Measurements from ENCODE around the gene MASTL. TPM values are rescaled to one million over a fixed set of nuclear protein-coding genes. Genes with fewer than 3 reads are reported as not detected.
A peak's percentile ranks its signal among the peaks of the same experiment; 100 is the strongest.

The MASTL gene
- total and polyA plus RNA-seq, 2 donors: 4.8 to 20.6 TPM

Small RNAs within 50 kb of the gene (small RNA-seq; reads per million reads assigned to genes)
- gene RNU2-24P (0.30 reads per million, percentile 9 among the genes with 10 or more reads in this experiment), gene RNU7-12P (not detected)

Other genes starting within 250 kb of the MASTL start
- 30.3 TPM for gene ANKRD26, start 54.9 kb upstream of the MASTL start, total RNA-seq
- gene ANKRD26, start 54.9 kb upstream of the MASTL start, polyA plus RNA-seq: 2.5 TPM
- gene YME1L1, start 968 bp upstream of the MASTL start, total RNA-seq: 127 TPM
- gene YME1L1, start 968 bp upstream of the MASTL start, polyA plus RNA-seq: 53.4 TPM
- gene ACBD5, start 85.4 kb downstream of the MASTL start, total RNA-seq: 24.9 TPM
- 12.7 TPM for gene ACBD5, start 85.4 kb downstream of the MASTL start, polyA plus RNA-seq

All from urinary bladder (tissue), 2 donors.